GM12878 (cell line): Measurements from ENCODE around the gene MACROD2. TPM values are rescaled to one million over a fixed set of nuclear protein-coding genes. Genes with fewer than 3 reads are reported as not detected.
"Not testable (repeated sequence)": the region's sequence is repeated elsewhere in the genome, so short reads cannot be mapped to it uniquely, and the experiment has no call there.

Source experiments
- ATAC-seq: fragments of 200-7000 bp; cut with Tn5 transposase; 3 replicates; pipeline ENCODE4 v1.9.1; 2020; ENCODE audit warnings: mild to moderate bottlenecking, moderate library complexity
- BruUV-seq: library from RNA; stranded (reverse); fragments of 400-500 nt; replicated peaks from 2 replicates; lab custom pipeline; 2021; lab: Mats Ljungman, UMichigan
- CTCF ChIA-PET: fragments of 300-600 bp; sonication (Branson Sonifier 250); formaldehyde crosslinking; extraction: SDS; loops from one replicate; lab custom pipeline; 2021; ENCODE audit warnings: inconsistent platforms; lab: Yijun Ruan, JAX
- POLR2A ChIA-PET: fragments of 350-600 bp; formaldehyde crosslinking; extraction: SDS; loops from one replicate; lab custom pipeline; 2021; ENCODE audit warnings: inconsistent platforms; lab: Charles Lee
- RAD21 ChIA-PET: fragments of 300-600 bp; sonication (Branson Sonifier 250); formaldehyde crosslinking; loops from one replicate; lab custom pipeline; 2023; ENCODE audit warnings: antibody characterized with exemption; ENCODE audit not compliant: unreplicated experiment; lab: Charles Lee
- SMC1A ChIA-PET: fragments of 300-600 bp; sonication (Branson Sonifier 250); formaldehyde crosslinking; loops from one replicate; lab custom pipeline; 2023; ENCODE audit not compliant: unreplicated experiment, uncharacterized antibody; lab: Charles Lee
- DNase-seq: peaks from one replicate; pipeline ENCODE4 v3.0.0-alpha.2; 2011; ENCODE audit warnings: low read depth, low spot score
- FAIRE-seq: peaks from 3 replicates; lab custom pipeline; 2011; peaks lifted over from hg19 to GRCh38; lab: Jason Lieb, UNC
- H2AFZ ChIP-seq: 2 replicates; pipeline ENCODE4 v1.6.0; 2011; ENCODE audit warnings: low read depth, low read length, control low read depth; ENCODE audit not compliant: control insufficient read depth
- H3K27ac ChIP-seq: 2 replicates; pipeline ENCODE4 v1.5.1; 2011; ENCODE audit warnings: control low read depth; ENCODE audit not compliant: control insufficient read depth, insufficient read depth
- H3K27me3 ChIP-seq, 2 experiments: replicated peaks in 1 of 2; 2 replicates each; pipeline versions ENCODE4 v1.6.0 to v1.6.1; 2011; ENCODE audit warnings: low read length in 1 of 2; ENCODE audit not compliant: control insufficient read depth in 2 of 2, insufficient read depth in 2 of 2
- H3K36me3 ChIP-seq, 2 experiments: 2 replicates each; pipeline ENCODE4 v1.5.1; 2011; ENCODE audit warnings: low read length in 1 of 2; ENCODE audit not compliant: control insufficient read depth in 2 of 2, insufficient read depth in 2 of 2
- H3K4me1 ChIP-seq: 2 replicates; pipeline ENCODE4 v1.6.1; 2011; ENCODE audit warnings: mild to moderate bottlenecking, low read length, moderate library complexity, mixed read lengths; ENCODE audit not compliant: control insufficient read depth, insufficient read depth
- H3K4me2 ChIP-seq: 2 replicates; pipeline ENCODE4 v1.6.0; 2011; ENCODE audit warnings: control low read depth; ENCODE audit not compliant: control insufficient read depth, insufficient read depth
- H3K4me3 ChIP-seq: fragments of 200-600 bp; sonication (generic); 2 replicates; pipeline ENCODE4 v1.5.1; 2016
- H3K79me2 ChIP-seq: 2 replicates; pipeline ENCODE4 v1.6.0; 2011; ENCODE audit warnings: low read length; ENCODE audit not compliant: control insufficient read depth, insufficient read depth
- H3K9ac ChIP-seq: 2 replicates; pipeline ENCODE4 v1.8.0; 2011; ENCODE audit warnings: low read length, control low read depth, mixed read lengths; ENCODE audit not compliant: control insufficient read depth, insufficient read depth
- H3K9me3 ChIP-seq: replicated peaks from 3 replicates; pipeline ENCODE4 v1.5.1; 2011; ENCODE audit warnings: mild to moderate bottlenecking, low read length; ENCODE audit not compliant: control insufficient read depth, insufficient read depth
- H4K20me1 ChIP-seq: 2 replicates; pipeline ENCODE4 v1.6.0; 2011; ENCODE audit not compliant: control insufficient read depth, insufficient read depth
- FOS ChIP-seq: IDR thresholded peaks from 3 replicates; pipeline ENCODE4 v1.6.1; 2011; ENCODE audit warnings: borderline replicate concordance; ENCODE audit not compliant: insufficient read length; ENCODE audit errors: extremely low read depth
- SUZ12 ChIP-seq: fragments of 200-600 bp; sonication (generic); IDR thresholded peaks from one replicate; pipeline ENCODE4 v1.6.1; 2018; ENCODE audit warnings: antibody characterized with exemption, mild to moderate bottlenecking; ENCODE audit not compliant: unreplicated experiment
- ZSCAN29 ChIP-seq: fragments of 450-650 bp; IDR thresholded peaks from 2 replicates; pipeline ENCODE4 v1.6.1; 2017; ENCODE audit warnings: mild to moderate bottlenecking, moderate library complexity
- WGBS: methylation state at CpG from one replicate; pipeline ENCODE4 v1.1.6; 2016; ENCODE audit warnings: low lambda C conversion rate; ENCODE audit not compliant: insufficient replicate concordance, insufficient coverage; ENCODE audit errors: missing lambda C conversion rate; 5-methylcytosine and 5-hydroxymethylcytosine counted together
- in situ Hi-C: fragments of 300-500 bp; cut with MboI; formaldehyde crosslinking; loops from 9 replicates; pipeline ENCODE4 v1.14.3; 2018; ENCODE audit warnings: mixed read lengths
- intact Hi-C: fragments of 100-400 bp; cut with micrococcal nuclease; formaldehyde crosslinking; loops from one replicate; pipeline ENCODE4 v1.14.2; 2022; ENCODE audit not compliant: unreplicated experiment
- polyA plus RNA-seq, 11 experiments: library from polyadenylated mRNA; depleted of rRNA in 4 of 11; unstranded in 6 of 11; stranded (reverse) in 5 of 11; fragments of >200 nt; fragmentation: Nextera tagmentation in 4 of 11; fragmentation: Illumina TruSeq in 1 of 11; extraction: Ambion mirVana in 4 of 11; extraction: Trizol in 1 of 11; gene quantifications; 1 replicate in 1 of 11; 2 replicates in 10 of 11; pipeline versions ENCODE4 v1.2.1 to v1.2.3, GENCODE V29; 2011 to 2016; ENCODE audit warnings: inconsistent platforms in 2 of 11, missing spikeins in 2 of 11, low read depth in 1 of 11
- total RNA-seq, 4 experiments: library from RNA; depleted of rRNA in 3 of 4; stranded (reverse); fragments of >200 nt in 3 of 4; fragmentation: Illumina TruSeq in 1 of 4; extraction: Trizol in 1 of 4; gene quantifications; 2 replicates each; pipeline versions ENCODE4 v1.2.1 to v1.2.3, GENCODE V29; 2013 to 2021

The MACROD2 gene
- total and polyA plus RNA-seq, 10 of the 15 experiments (the other 5 are each of a cell fraction or from before 2014, with no cell fraction given), result 1.1 to 21.5 (median 2.2) TPM

- RAD21 ChIA-PET, intact Hi-C loops, H3K4me3 ChIP-seq, H3K36me3 ChIP-seq, FAIRE-seq, H3K4me1 ChIP-seq, BruUV-seq, H3K27ac ChIP-seq, DNase-seq, H2AFZ ChIP-seq, H3K9me3 ChIP-seq, in situ Hi-C loops, H3K27me3 ChIP-seq, POLR2A ChIA-PET, H4K20me1 ChIP-seq, H3K4me2 ChIP-seq, CTCF ChIA-PET, ATAC-seq, H3K9ac ChIP-seq, SMC1A ChIA-PET, H3K79me2 ChIP-seq: not testable (repeated sequence)
- 0% methylated on average over 1 of the region's 1 CpG for WGBS
These were observed 1021.6 kb downstream of the MACROD2 start for GRCh38 chr20:15016875-15017274.

- Histone ChIP-seq H2AFZ (no peak overlapping the region), H3K27ac (no peak overlapping the region), H3K36me3 (no peaks in the 10 kb centered on the region), H4K20me1 (no peaks in the 10 kb centered on the region), H3K4me2 (no peak overlapping the region), H3K9ac (no peak overlapping the region), H3K9me3 (no peaks in the 10 kb centered on the region), H3K4me3 (no peak overlapping the region), H3K4me1 (no peaks in the 10 kb centered on the region), H3K27me3 (no peaks in the 10 kb centered on the region), H3K79me2 (no peaks in the 10 kb centered on the region)
- ChIA-PET SMC1A (interaction anchor here (1.6 kb wide), 1 partner anchor 13 kb away, joined by 3 read pairs; no protein-coding TSS in a partner anchor), POLR2A (no interaction called here), CTCF (no interaction called here), RAD21 (no interaction called here)
- DNase-seq (no peak), FAIRE-seq (no peak), ATAC-seq (no peak)
- WGBS, result 76% methylated on average over 11 of the region's 11 CpGs
- no TSS peak for BruUV-seq
- TF ChIP-seq ZSCAN29 (no peak), SUZ12 (no peak), FOS (no peak)
- in situ Hi-C loops (no loop called here), intact Hi-C loops (no loop called here)
These were observed 1023.6 kb downstream of the MACROD2 start for GRCh38 chr20:15018966-15019365.
